Activated CD4-positive, alpha-beta T cell treated with anti-CD3 and anti-CD28 coated beads, Interleukin-2, amount 10 ng/mL, durations not matched to agents 7 days and 5 days (primary cell): ENCODE data around the gene CTNNA3. TPM values are rescaled to one million over a fixed set of nuclear protein-coding genes. Genes with fewer than 3 reads are reported as not detected.

Experiments used
- CTCF ChIA-PET: fragments of 350-600 bp; sonication (Branson Sonifier 250); formaldehyde crosslinking; loops from one replicate; lab custom pipeline; 2021; ENCODE audit warnings: antibody characterized with exemption; lab: Charles Lee
- POLR2A ChIA-PET: fragments of 350-600 bp; sonication (Branson Sonifier 250); formaldehyde crosslinking; loops from one replicate; lab custom pipeline; 2021; ENCODE audit warnings: antibody characterized with exemption; lab: Charles Lee
- DNase-seq: peaks from one replicate; pipeline ENCODE4 v3.0.0-alpha.2; 2020
- H3K27ac Mint-ChIP-seq: one replicate; pipeline ENCODE4 v1.8.0; 2021; ENCODE audit warnings: mild to moderate bottlenecking, moderate library complexity, mixed read lengths
- H3K27me3 Mint-ChIP-seq: one replicate; pipeline ENCODE4 v1.8.0; 2021; ENCODE audit warnings: mixed read lengths
- H3K36me3 Mint-ChIP-seq: one replicate; pipeline ENCODE4 v1.8.0; 2021; ENCODE audit warnings: low read depth, mixed read lengths
- H3K4me1 Mint-ChIP-seq: one replicate; pipeline ENCODE4 v1.8.0; 2021; ENCODE audit warnings: mixed read lengths
- H3K4me3 Mint-ChIP-seq: one replicate; pipeline ENCODE4 v1.8.0; 2021; ENCODE audit warnings: mild to moderate bottlenecking, moderate library complexity, mixed read lengths
- H3K9me3 Mint-ChIP-seq: one replicate; pipeline ENCODE4 v1.8.0; 2021; ENCODE audit warnings: mixed read lengths
- total RNA-seq, 2 experiments: library from RNA; stranded (reverse); gene quantifications; one replicate each; pipeline ENCODE4 v1.2.3, GENCODE V29; 2021

CTNNA3 gene
- total RNA-seq, 2 experiments from 2014 or later: 0.57 to 0.58 TPM

DNA sequence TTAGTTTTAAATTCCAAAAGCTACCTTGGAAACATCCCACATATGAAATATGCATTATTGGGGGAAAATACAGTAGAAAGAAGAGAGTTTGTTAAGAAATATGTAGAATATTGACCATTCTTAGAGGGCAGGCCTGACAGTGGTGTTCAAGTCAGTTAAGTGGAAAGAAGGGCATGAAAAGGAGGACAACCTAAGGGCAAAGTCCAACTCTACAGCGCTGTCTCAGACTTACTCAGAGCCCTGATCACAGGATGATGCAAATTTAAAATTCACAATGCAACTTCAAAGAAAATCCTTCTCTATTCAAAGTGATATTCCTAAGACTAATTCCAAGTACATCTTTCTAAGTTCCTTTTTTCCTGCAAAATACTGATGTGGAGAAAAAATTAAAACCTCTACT is 909.3 kb downstream of the CTNNA3 start:
- POLR2A ChIA-PET: no interaction called here
- Mint-ChIP-seq H3K27ac (no peak overlapping the region), H3K4me3 (no peak overlapping the region), H3K36me3 (no peaks in the 10 kb centered on the region), H3K27me3 (no peaks in the 10 kb centered on the region), H3K9me3 (no peaks in the 10 kb centered on the region), H3K4me1 (no peaks in the 10 kb centered on the region)
- no peak for DNase-seq
- CTCF ChIA-PET: no interaction called here

DNA sequence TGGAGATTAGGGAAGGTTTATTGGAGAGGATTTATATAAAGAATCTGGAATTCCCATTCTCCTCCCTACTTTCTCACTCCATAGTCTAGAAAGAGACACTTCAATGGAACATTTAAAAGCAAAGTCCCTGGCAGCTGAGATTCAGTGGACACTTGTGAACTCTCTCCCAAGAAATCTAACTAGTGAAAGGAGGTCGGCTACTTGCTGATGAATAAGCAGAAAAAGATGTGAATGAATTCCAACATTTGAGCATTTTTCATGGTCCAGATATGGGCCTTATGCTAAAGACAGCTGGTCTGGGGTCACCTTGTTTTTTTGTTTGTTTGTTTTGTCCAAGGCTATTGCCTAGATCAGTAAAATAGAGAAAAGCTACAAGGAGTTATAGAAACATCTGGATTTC is 911.2 kb downstream of the CTNNA3 start:
- H3K4me3 Mint-ChIP-seq: no peak overlapping the region

DNA sequence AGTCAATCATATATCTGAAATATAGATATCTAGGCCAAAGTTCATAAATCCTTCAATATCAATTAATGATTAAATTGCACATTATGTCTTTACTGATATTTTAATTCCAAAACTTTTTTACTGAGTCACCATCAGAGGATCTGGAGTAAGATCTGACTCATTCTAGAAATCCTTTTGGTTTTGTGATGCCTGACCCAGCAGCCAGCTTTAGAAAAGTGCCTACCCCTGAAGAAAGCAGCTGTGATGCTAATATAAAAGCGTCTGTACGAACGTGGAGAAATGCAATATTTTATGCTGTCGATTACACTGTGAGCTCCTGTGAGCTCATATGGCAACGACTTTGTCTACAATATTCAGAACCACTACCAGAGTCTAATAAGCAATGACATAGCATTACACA is 912.7 kb downstream of the CTNNA3 start:
- ChIA-PET POLR2A (no interaction called here), CTCF (no interaction called here)
- no peaks in the 10 kb centered on the region for H3K36me3 Mint-ChIP-seq
- DNase-seq: no peak
- no peaks in the 10 kb centered on the region for H3K9me3 Mint-ChIP-seq
- H3K4me3 Mint-ChIP-seq: no peak overlapping the region
- H3K4me1 Mint-ChIP-seq: no peaks in the 10 kb centered on the region
- H3K27ac Mint-ChIP-seq: no peak overlapping the region
- no peaks in the 10 kb centered on the region for H3K27me3 Mint-ChIP-seq

More for the DNA sequence above, 911.2 kb downstream of the CTNNA3 start:
- no peaks in the 10 kb centered on the region for H3K9me3 Mint-ChIP-seq
- DNase-seq: no peak
- POLR2A ChIA-PET: no interaction called here
- H3K27ac Mint-ChIP-seq: no peak overlapping the region
- H3K27me3 Mint-ChIP-seq: no peaks in the 10 kb centered on the region
- no peaks in the 10 kb centered on the region for H3K36me3 Mint-ChIP-seq
- H3K4me1 Mint-ChIP-seq: no peaks in the 10 kb centered on the region
- CTCF ChIA-PET: no interaction called here

DNA sequence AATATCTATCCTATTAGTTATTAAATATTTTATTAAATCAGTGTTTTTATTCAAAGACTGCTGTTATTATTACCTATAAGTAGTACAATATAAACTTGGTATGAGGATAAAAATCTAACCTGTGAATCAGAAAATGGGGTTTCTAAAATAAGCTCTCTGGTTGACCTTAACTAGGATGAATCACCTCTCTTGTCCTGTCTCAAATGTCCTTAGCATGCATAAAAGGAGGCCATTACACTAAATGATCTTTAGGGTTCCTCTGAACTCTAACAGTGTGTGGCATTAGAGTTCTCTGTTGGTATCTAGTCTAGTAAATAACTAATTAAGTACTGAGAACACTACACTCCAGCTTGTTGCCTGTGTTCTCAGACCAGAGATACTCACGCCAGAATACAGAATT is 913.2 kb downstream of the CTNNA3 start:
- H3K4me3 Mint-ChIP-seq: no peak overlapping the region
- H3K4me1 Mint-ChIP-seq: no peaks in the 10 kb centered on the region
- no peaks in the 10 kb centered on the region for H3K27me3 Mint-ChIP-seq
- no peak for DNase-seq
- H3K9me3 Mint-ChIP-seq: no peaks in the 10 kb centered on the region
- H3K27ac Mint-ChIP-seq: no peak overlapping the region
- CTCF ChIA-PET: no interaction called here
- H3K36me3 Mint-ChIP-seq: no peaks in the 10 kb centered on the region
- POLR2A ChIA-PET: no interaction called here

DNA sequence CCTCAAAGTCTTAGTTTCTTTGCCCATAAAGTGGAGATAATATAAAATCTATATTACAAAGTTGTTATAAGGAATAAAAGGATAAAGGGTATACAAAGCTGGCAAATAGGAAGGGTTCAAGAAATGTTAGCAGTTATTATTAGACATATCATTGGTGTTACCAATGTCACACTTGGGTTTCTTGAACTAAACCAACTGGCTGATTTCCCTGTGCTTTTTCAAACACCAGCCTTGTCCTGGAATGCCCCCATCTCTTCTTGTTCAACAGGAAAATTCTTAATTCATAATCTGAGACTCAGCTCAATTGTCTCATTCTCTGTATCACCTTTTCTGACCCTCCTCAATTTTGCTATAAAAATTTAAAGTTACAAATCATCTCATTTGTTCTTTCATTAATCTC is 913.9 kb downstream of the CTNNA3 start:
- Mint-ChIP-seq H3K4me3 (no peak overlapping the region), H3K27ac (no peak overlapping the region), H3K4me1 (no peaks in the 10 kb centered on the region), H3K9me3 (no peaks in the 10 kb centered on the region), H3K36me3 (no peaks in the 10 kb centered on the region), H3K27me3 (no peaks in the 10 kb centered on the region)
- ChIA-PET POLR2A (no interaction called here), CTCF (interaction anchor here (0.6 kb wide), 1 partner anchor 16 kb away, joined by 3 read pairs; no protein-coding TSS in a partner anchor)
- DNase-seq: no peak

DNA sequence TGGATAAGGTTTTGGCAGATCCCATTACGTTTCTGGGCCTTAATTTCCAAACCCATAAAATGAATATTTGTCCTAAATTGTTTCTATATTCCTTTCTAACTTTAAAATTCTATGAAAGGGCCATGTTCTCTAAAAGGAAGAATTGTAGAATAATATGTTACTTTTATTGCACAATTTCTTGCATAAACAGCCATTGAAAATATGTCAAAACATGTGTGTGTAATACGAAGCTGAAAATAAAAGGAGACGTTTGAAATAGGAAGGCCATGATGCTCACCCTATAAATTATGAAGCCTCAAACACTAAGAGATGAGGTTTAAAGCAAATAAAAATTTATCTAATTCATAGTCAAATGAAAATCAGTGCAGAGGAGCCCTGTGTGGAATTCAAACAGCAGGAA is 915.2 kb downstream of the CTNNA3 start:
- POLR2A ChIA-PET: no interaction called here

DNA sequence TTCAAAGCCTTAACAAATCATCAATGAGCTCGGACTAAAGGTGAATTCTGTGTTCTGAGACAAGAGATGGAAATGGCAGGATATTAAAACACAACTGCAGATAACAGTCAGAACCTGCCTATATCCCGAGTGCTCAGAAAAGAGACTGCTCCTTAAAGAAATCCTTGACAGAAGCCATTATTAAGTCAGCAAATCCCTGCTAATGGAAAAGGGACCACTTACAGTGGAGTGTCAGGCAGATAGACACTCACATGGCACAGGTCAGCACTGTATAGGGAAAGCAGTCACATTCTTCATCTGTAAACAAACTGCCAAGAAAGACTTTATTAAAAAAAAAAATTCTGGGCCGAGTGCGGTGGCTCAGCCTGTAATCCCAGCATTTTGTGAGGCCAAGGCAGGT is 917.6 kb downstream of the CTNNA3 start:
- no peak overlapping the region for H3K4me3 Mint-ChIP-seq
- CTCF ChIA-PET: no interaction called here
- POLR2A ChIA-PET: no interaction called here

More for the DNA sequence above, 915.2 kb downstream of the CTNNA3 start:
- no peaks in the 10 kb centered on the region for H3K36me3 Mint-ChIP-seq
- no peaks in the 10 kb centered on the region for H3K9me3 Mint-ChIP-seq
- no peaks in the 10 kb centered on the region for H3K27me3 Mint-ChIP-seq
- CTCF ChIA-PET: no interaction called here
- no peak for DNase-seq
- H3K4me1 Mint-ChIP-seq: no peaks in the 10 kb centered on the region
- H3K4me3 Mint-ChIP-seq: no peak overlapping the region
- no peak overlapping the region for H3K27ac Mint-ChIP-seq

DNA sequence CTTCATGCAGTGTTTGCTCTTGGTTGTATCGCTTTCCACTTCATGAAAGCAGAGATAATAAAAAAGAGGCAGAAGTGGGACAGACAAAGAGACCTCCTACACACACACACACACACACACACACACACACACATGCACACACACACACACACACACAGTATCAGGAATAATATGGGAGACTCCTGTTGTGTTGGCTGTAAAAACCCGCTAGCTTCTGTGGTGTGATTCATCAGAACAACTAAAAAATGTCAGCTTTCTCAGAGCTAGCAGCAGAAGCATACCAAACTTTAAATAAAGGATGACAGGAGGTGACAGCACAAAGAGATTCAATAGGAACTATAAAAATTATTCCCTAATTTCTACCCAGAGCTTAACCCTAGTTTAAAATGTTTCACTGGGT is 918.3 kb downstream of the CTNNA3 start:
- Mint-ChIP-seq H3K27ac (no peak overlapping the region), H3K27me3 (no peaks in the 10 kb centered on the region), H3K4me3 (no peak overlapping the region), H3K9me3 (no peaks in the 10 kb centered on the region), H3K4me1 (no peaks in the 10 kb centered on the region), H3K36me3 (no peaks in the 10 kb centered on the region)
- POLR2A ChIA-PET: no interaction called here
- no peak for DNase-seq
- CTCF ChIA-PET: no interaction called here

More for the DNA sequence above, 917.6 kb downstream of the CTNNA3 start:
- no peaks in the 10 kb centered on the region for H3K27me3 Mint-ChIP-seq
- DNase-seq: no peak
- no peak overlapping the region for H3K27ac Mint-ChIP-seq
- H3K4me1 Mint-ChIP-seq: no peaks in the 10 kb centered on the region
- no peaks in the 10 kb centered on the region for H3K36me3 Mint-ChIP-seq
- no peaks in the 10 kb centered on the region for H3K9me3 Mint-ChIP-seq

DNA sequence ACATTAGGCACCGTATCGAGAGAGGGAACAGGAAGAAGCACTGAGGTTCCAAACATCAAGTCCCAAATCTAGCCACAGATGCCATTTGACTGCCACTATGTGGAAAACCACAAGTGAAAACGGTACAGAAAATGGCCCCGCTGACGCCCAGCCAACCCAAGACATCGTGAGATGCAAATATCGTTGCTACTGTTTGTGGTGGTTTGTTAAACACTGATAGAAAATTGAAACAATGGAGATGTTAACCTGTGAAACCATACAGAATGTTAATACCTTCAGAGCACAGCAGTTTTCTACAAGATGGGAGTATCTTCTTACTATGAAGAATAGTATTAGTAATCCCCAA is 922.5 kb downstream of the CTNNA3 start:
- no peak for DNase-seq
- Mint-ChIP-seq H3K27ac (no peak overlapping the region), H3K4me3 (no peak overlapping the region), H3K36me3 (no peaks in the 10 kb centered on the region), H3K4me1 (no peaks in the 10 kb centered on the region), H3K27me3 (no peaks in the 10 kb centered on the region), H3K9me3 (no peaks in the 10 kb centered on the region)
- POLR2A ChIA-PET: no interaction called here
- CTCF ChIA-PET: no interaction called here

DNA sequence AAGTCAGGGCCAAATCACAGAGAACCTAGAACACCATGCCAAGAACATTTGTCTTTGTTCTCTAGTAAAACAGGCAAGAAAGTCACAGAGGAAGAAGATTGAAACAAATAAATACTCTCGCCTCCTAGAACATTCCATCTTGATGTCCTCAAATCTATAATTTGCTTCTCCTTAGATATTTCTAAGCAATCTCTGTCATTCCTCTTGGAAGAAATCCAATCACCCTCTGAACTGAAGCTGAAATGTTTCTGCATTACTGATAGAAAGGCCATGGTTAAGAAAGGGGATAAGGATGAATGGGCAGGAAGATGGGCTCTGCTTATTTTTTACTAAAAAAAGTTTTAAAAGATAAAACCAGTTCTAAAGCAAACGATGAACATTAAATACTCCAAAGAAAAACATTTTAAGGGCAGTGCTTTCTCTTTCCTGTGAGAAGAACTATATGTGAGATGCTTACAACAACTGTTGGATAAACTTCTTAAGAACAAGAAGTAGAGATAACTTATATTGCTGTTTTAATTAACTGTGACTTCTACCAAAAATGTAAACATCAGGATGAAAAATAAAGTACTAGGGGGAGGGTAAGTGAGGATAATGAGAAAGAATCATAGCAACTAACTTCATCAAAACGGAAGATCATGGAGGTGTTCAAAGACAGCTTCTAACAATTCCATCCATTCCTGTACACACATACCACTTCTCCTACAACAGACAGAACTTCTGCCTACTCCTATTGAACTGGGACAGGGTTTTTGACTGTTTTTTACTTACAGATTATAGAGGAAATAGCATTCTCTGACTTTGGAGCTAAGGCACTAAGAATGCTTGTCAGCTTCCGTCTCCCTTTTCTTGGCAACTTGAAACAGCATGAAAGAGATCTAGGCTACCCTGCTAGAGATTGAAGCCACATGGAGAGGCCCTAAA is 923.2 kb downstream of the CTNNA3 start:
- POLR2A ChIA-PET: no interaction called here
- H3K9me3 Mint-ChIP-seq: no peaks in the 10 kb centered on the region

DNA sequence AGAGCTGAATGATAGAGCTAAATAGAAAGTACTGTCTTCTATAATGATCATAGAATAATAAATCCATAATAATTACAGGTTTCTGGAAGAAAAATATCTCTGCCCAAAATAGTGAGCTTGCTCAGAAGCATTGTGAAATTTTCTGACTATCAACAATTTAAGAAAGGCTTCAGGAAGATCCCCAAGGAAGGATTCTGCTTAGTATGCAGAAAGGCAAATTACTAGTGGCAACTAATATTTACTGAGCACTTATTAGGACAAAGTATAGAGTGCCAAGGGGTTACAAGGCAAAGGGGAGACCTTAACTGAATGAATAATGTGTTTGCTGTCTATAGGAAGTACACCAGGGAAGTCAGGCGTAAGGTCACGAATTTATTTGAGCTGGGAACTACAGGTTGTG is 928.3 kb downstream of the CTNNA3 start:
- Mint-ChIP-seq H3K27me3 (no peaks in the 10 kb centered on the region), H3K36me3 (no peaks in the 10 kb centered on the region), H3K9me3 (no peaks in the 10 kb centered on the region), H3K27ac (no peak overlapping the region), H3K4me1 (no peaks in the 10 kb centered on the region), H3K4me3 (no peak overlapping the region)
- ChIA-PET CTCF (no interaction called here), POLR2A (no interaction called here)
- DNase-seq: no peak

More for the DNA sequence above, 923.2 kb downstream of the CTNNA3 start:
- no peak for DNase-seq
- H3K27ac Mint-ChIP-seq: no peak overlapping the region
- no peaks in the 10 kb centered on the region for H3K27me3 Mint-ChIP-seq
- no peaks in the 10 kb centered on the region for H3K4me1 Mint-ChIP-seq
- H3K36me3 Mint-ChIP-seq: no peaks in the 10 kb centered on the region
- CTCF ChIA-PET: no interaction called here
- H3K4me3 Mint-ChIP-seq: no peak overlapping the region

DNA sequence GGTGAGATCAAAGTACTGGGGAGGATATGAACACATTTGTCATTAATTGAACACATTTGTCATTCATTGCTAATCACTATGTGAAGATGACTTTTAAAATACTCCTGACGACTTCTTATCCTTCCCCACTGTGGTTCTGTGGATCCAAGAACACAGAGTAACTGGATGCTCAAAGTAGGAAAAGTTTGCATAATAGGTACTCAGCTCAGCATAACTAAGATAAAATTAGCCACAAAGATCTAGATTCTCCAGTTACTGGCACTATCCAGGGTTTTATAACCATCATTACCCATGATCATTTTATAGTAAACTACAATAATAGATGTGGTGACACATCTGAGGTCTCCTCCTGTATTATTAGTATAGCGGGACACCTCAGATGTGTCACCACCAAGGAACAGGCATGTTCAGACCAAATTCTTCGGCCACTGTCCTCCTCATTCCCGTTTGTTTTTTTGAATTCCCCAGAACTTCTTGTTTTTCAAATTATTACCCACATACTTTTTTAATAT is 933.7 kb downstream of the CTNNA3 start:
- Mint-ChIP-seq H3K9me3 (no peaks in the 10 kb centered on the region), H3K27me3 (no peaks in the 10 kb centered on the region), H3K4me3 (no peak overlapping the region), H3K36me3 (no peaks in the 10 kb centered on the region), H3K4me1 (no peaks in the 10 kb centered on the region), H3K27ac (no peak overlapping the region)
- ChIA-PET POLR2A (no interaction called here), CTCF (no interaction called here)
- no peak for DNase-seq

DNA sequence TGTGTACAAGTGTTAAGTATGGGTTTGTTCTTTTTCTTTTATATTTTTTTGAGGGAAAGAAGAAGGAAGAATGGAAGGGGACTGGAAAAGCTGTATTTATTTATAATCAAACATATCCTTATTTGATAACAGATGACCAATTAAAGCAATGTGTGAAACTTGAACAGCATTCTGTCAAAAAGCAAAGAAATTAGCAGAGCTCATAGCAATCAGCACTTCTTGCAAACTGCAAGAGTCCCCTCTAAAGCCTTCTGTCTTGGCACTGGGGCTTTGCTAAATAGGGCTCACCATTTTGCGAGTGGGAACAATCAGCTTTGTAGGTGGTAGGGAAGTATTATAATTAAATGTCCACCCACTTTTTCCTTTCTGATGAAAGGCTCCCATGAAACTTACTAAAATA is 935.1 kb downstream of the CTNNA3 start:
- no peak for DNase-seq
- Mint-ChIP-seq H3K4me1 (no peaks in the 10 kb centered on the region), H3K36me3 (no peaks in the 10 kb centered on the region), H3K4me3 (no peak overlapping the region), H3K27me3 (no peaks in the 10 kb centered on the region), H3K9me3 (no peaks in the 10 kb centered on the region), H3K27ac (no peak overlapping the region)
- CTCF ChIA-PET: no interaction called here
- POLR2A ChIA-PET: no interaction called here

DNA sequence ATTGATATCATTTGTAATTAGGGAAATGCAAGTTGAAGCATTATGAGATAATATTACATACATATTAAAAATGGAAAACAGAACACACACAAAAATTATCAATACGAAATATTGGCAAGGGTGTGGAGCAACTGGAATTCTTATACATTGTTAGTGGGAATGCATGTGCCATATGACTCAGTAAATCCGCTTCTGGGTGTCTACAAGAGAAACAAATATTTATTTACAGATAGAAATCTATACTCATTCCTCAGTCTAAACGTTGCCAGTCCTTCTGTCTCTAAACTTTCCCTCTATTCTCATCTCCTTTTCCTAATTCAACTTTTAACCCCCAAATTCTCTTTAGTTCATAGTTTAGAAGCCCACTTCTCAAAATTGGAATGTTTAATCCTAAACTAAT is 940.5 kb downstream of the CTNNA3 start:
- POLR2A ChIA-PET: no interaction called here
- Mint-ChIP-seq H3K27me3 (no peaks in the 10 kb centered on the region), H3K36me3 (no peaks in the 10 kb centered on the region), H3K4me3 (no peak overlapping the region), H3K9me3 (no peaks in the 10 kb centered on the region), H3K4me1 (no peaks in the 10 kb centered on the region), H3K27ac (no peak overlapping the region)
- CTCF ChIA-PET: no interaction called here
- DNase-seq: no peak
